ENCODE data around the gene IFI6. TPM values are rescaled to one million over a fixed set of nuclear protein-coding genes. Genes with fewer than 3 reads are reported as not detected.
A peak's percentile ranks its signal among the peaks of the same experiment; 100 is the strongest.

Gene IFI6
- total RNA-seq, 1 experiment from 2014 or later = 4.3 TPM

GRCh38 chr1:27660300-27660835, 11.6 kb downstream of the IFI6 start:
- Mint-ChIP-seq H3K27me3 (ENCODE audit: low read depth) (peaks cover 6% of the 10 kb centered on the region), H3K36me3 (ENCODE audit: insufficient read depth in 1 of 3, low read depth in 3 of 3) (no peaks in the 10 kb centered on the region), H3K4me1 (peaks cover 37 to 41% of the 10 kb centered on the region in 2 experiments), H3K9me3 (no peaks in the 10 kb centered on the region; a peak in 1 of 5 replicates), H3K4me3 (peak overlapping the region; percentile 70 to 82), H3K27ac (peak overlapping the region in 1 of 3 experiments; percentile 62; a peak in 1 of 7 replicates)
- Histone ChIP-seq H3K23me2 (ENCODE audit: insufficient read length, low read depth, low read length, poor library complexity, severe bottlenecking) (peaks cover 7% of the 10 kb centered on the region), H4K20me1 (ENCODE audit: control insufficient read depth, insufficient read depth, insufficient read length) (no peaks in the 10 kb centered on the region), H3K14ac (ENCODE audit: insufficient read depth, low read length) (no peak overlapping the region), H4K91ac (ENCODE audit: insufficient read length, low read depth, low read length) (no peak overlapping the region), H3T11ph (ENCODE audit: low read length) (no peak overlapping the region), H3K23ac (ENCODE audit: insufficient read length, low read depth, low read length) (no peak overlapping the region), H2BK15ac (ENCODE audit: low read depth, low read length) (no peak overlapping the region), H3K79me1 (ENCODE audit: insufficient read depth, low read depth, low read length, poor library complexity, severe bottlenecking) (no peaks in the 10 kb centered on the region), H4K8ac (replicated peaks; ENCODE audit: insufficient read length, low read depth, low read length) (no peak overlapping the region), H3K4me1 (ENCODE audit: insufficient read depth, low read length) (peaks cover 8% of the 10 kb centered on the region; the same call in 1 of the 2 replicates), H2BK12ac (ENCODE audit: insufficient read length, low read depth, low read length) (no peak overlapping the region), H3K18ac (ENCODE audit: insufficient read length, low read depth, low read length) (no peak overlapping the region), H3K4ac (ENCODE audit: low read depth, low read length) (no peak overlapping the region), H3K4me2 (ENCODE audit: insufficient read depth, insufficient read length, low read length) (peak overlapping the region; percentile 16), H2BK5ac (ENCODE audit: insufficient read length, low read length) (no peak overlapping the region), H3K27ac (ENCODE audit: insufficient read length, low read depth, low read length) (no peak overlapping the region), H3K79me2 (ENCODE audit: insufficient read depth, low read length) (no peaks in the 10 kb centered on the region), H3K9me3 (ENCODE audit: control insufficient read depth, low read depth, low read length) (no peaks in the 10 kb centered on the region), H2AFZ (ENCODE audit: low read length) (no peak overlapping the region), H3K27me3 (ENCODE audit: insufficient read depth, low read length) (no peaks in the 10 kb centered on the region), H2BK120ac (ENCODE audit: low read depth, low read length, poor library complexity, severe bottlenecking) (no peak overlapping the region), H3K56ac (ENCODE audit: insufficient read length, low read depth, low read length) (no peak overlapping the region), H4K5ac (ENCODE audit: insufficient read length, low read depth, low read length) (no peak overlapping the region), H2AK5ac (ENCODE audit: insufficient read length, low read length) (no peak overlapping the region), H2BK20ac (ENCODE audit: low read depth, low read length, poor library complexity, severe bottlenecking) (no peak overlapping the region), H3K9ac (ENCODE audit: extremely low read depth, insufficient read length, low read length) (no peak overlapping the region)
- no peak for TF ChIP-seq CTCF (conservative IDR thresholded peaks at IDR 0.05)
- no peak for DNase-seq
- no CpG with 5 or more reads among the region's 10 CpGs for WGBS (ENCODE audit: extremely low coverage, insufficient read length, low lambda C conversion rate)

Measured in H9 (cell line).